Measurements from ENCODE around the gene DTYMK.
A peak's percentile ranks its signal among the peaks of the same experiment; 100 is the strongest.

Gene DTYMK

GRCh38 chr2:241706537-241706936 is 19.9 kb upstream of the DTYMK start:
- no peak for ATAC-seq
- TF ChIP-seq OSR1 (CRISPR knock-in tag; IDR thresholded peaks at IDR 0.05) (no peak), ZFP30 (CRISPR knock-in tag; IDR thresholded peaks at IDR 0.05) (no peak), ZNF70 (CRISPR knock-in tag; IDR thresholded peaks at IDR 0.05) (no peak)

- ATAC-seq: peak; percentile 32
- no peak for TF ChIP-seq ZNF565 (CRISPR knock-in tag; conservative IDR thresholded peaks at IDR 0.05; ENCODE audit: low read depth)
- no peak for TF ChIP-seq RARB (CRISPR knock-in tag; IDR thresholded peaks at IDR 0.05)
- no peak for TF ChIP-seq SNAI2 (CRISPR knock-in tag; IDR thresholded peaks at IDR 0.05)
- TF ChIP-seq OSR1 (CRISPR knock-in tag; IDR thresholded peaks at IDR 0.05): no peak
- TF ChIP-seq ZNF8 (CRISPR knock-in tag; IDR thresholded peaks at IDR 0.05): no peak
- no peak for TF ChIP-seq ZFP30 (CRISPR knock-in tag; IDR thresholded peaks at IDR 0.05)
- no peak for TF ChIP-seq GLIS3 (CRISPR knock-in tag; IDR thresholded peaks at IDR 0.05)
- TF ChIP-seq CREB5 (CRISPR knock-in tag; IDR thresholded peaks at IDR 0.05; ENCODE audit: low read depth): no peak
- TF ChIP-seq PPARA (CRISPR knock-in tag; IDR thresholded peaks at IDR 0.05; ENCODE audit: borderline replicate concordance): no peak
- no peak for TF ChIP-seq BACH2 (CRISPR knock-in tag; IDR thresholded peaks at IDR 0.05; ENCODE audit: borderline replicate concordance)
- TF ChIP-seq TOX (CRISPR knock-in tag; IDR thresholded peaks at IDR 0.05; ENCODE audit: borderline replicate concordance): no peak
- no peak for TF ChIP-seq CSRNP3 (CRISPR knock-in tag; IDR thresholded peaks at IDR 0.05)
- TF ChIP-seq ISL1 (CRISPR knock-in tag; IDR thresholded peaks at IDR 0.05): no peak
- no peak for TF ChIP-seq ZNF70 (CRISPR knock-in tag; IDR thresholded peaks at IDR 0.05)
- no peak for TF ChIP-seq ZC3H10 (CRISPR knock-in tag; IDR thresholded peaks at IDR 0.05)
- no peak for TF ChIP-seq CSDC2 (CRISPR knock-in tag; IDR thresholded peaks at IDR 0.05)
- TF ChIP-seq TCF4 (CRISPR knock-in tag; IDR thresholded peaks at IDR 0.05; ENCODE audit: borderline replicate concordance): no peak
- no peak for TF ChIP-seq ESRRG (CRISPR knock-in tag; IDR thresholded peaks at IDR 0.05)
Observed at GRCh38 chr2:241703032-241703604, 16.5 kb upstream of the DTYMK start.

GRCh38 chr2:241702155-241703031 is 15.8 kb upstream of the DTYMK start:
- no peak for TF ChIP-seq SNAI2 (CRISPR knock-in tag; IDR thresholded peaks at IDR 0.05)
- TF ChIP-seq ISL1 (CRISPR knock-in tag; IDR thresholded peaks at IDR 0.05): no peak
- no peak for TF ChIP-seq ZNF565 (CRISPR knock-in tag; conservative IDR thresholded peaks at IDR 0.05; ENCODE audit: low read depth)
- no peak for TF ChIP-seq ARNTL (CRISPR knock-in tag; IDR thresholded peaks at IDR 0.05; ENCODE audit: borderline replicate concordance, low read depth)
- no peak for TF ChIP-seq ESRRG (CRISPR knock-in tag; IDR thresholded peaks at IDR 0.05)
- no peak for TF ChIP-seq BACH2 (CRISPR knock-in tag; IDR thresholded peaks at IDR 0.05; ENCODE audit: borderline replicate concordance)
- TF ChIP-seq PATZ1 (CRISPR knock-in tag; IDR thresholded peaks at IDR 0.05; ENCODE audit: borderline replicate concordance): no peak
- TF ChIP-seq ZFP30 (CRISPR knock-in tag; IDR thresholded peaks at IDR 0.05): no peak
- no peak for TF ChIP-seq ZFP3 (CRISPR knock-in tag; IDR thresholded peaks at IDR 0.05)
- no peak; the same call in 1 of the 2 replicates for TF ChIP-seq TCF4 (CRISPR knock-in tag; IDR thresholded peaks at IDR 0.05; ENCODE audit: borderline replicate concordance)
- no peak for TF ChIP-seq ZNF70 (CRISPR knock-in tag; IDR thresholded peaks at IDR 0.05)
- no peak for TF ChIP-seq PPARA (CRISPR knock-in tag; IDR thresholded peaks at IDR 0.05; ENCODE audit: borderline replicate concordance)
- TF ChIP-seq CREB5 (CRISPR knock-in tag; IDR thresholded peaks at IDR 0.05; ENCODE audit: low read depth): no peak
- no peak for TF ChIP-seq CSRNP3 (CRISPR knock-in tag; IDR thresholded peaks at IDR 0.05)
- no peak for TF ChIP-seq OSR1 (CRISPR knock-in tag; IDR thresholded peaks at IDR 0.05)

More at GRCh38 chr2:241702155-241703031, 15.8 kb upstream of the DTYMK start:
- ATAC-seq: peak; percentile 80
